Brain microvascular endothelial cell (primary cell): Measurements from ENCODE around the gene CTNS.

Experiments used
- DNase-seq: peaks from one replicate; pipeline ENCODE4 v3.0.0-alpha.2; 2020
- H3K27ac ChIP-seq: fragments of 250-450 bp; sonication (Bioruptor Pico); 2 replicates; pipeline ENCODE4 v1.5.1; 2020; ENCODE audit warnings: mild to moderate bottlenecking, moderate library complexity
- H3K27me3 ChIP-seq: fragments of 250-450 bp; sonication (Bioruptor Pico); replicated peaks from 2 replicates; pipeline ENCODE4 v1.5.1; 2020; ENCODE audit warnings: mild to moderate bottlenecking
- H3K36me3 ChIP-seq: fragments of 250-450 bp; sonication (Bioruptor Pico); replicated peaks from 2 replicates; pipeline ENCODE4 v1.5.1; 2020; ENCODE audit warnings: mild to moderate bottlenecking
- H3K4me3 ChIP-seq: 2 replicates; pipeline ENCODE4 v1.5.1; 2011; ENCODE audit warnings: low read depth, mild to moderate bottlenecking, control low read depth, low read length, moderate library complexity
- CTCF ChIP-seq: IDR thresholded peaks from 2 replicates; pipeline ENCODE4 v1.5.1; 2011; ENCODE audit warnings: low read depth, mild to moderate bottlenecking, moderate library complexity, low read length, control low read depth, inconsistent platforms; ENCODE audit errors: missing control alignments
- in situ Hi-C: cut with HindIII; loops from 2 replicates; pipeline ENCODE4 v1.10.0; 2017; ENCODE audit warnings: low sequenced_read_pairs, low pct_ligation_motif_present

Gene CTNS

GRCh38 chr17:3669548-3669947 is 33.0 kb downstream of the CTNS start:
- in situ Hi-C loops: no loop called here
- TF ChIP-seq CTCF: no peak
- H3K27ac ChIP-seq: no peak overlapping the region
- no peak for DNase-seq
- H3K36me3 ChIP-seq: peaks cover 3% of the 10 kb centered on the region
- H3K27me3 ChIP-seq: no peaks in the 10 kb centered on the region
- peak overlapping the region; percentile 97 for H3K4me3 ChIP-seq

GRCh38 chr17:3672571-3672970 is 36.0 kb downstream of the CTNS start:
- no peak for TF ChIP-seq CTCF
- Histone ChIP-seq H3K27ac (no peak overlapping the region), H3K36me3 (no peaks in the 10 kb centered on the region), H3K4me3 (no peak overlapping the region), H3K27me3 (no peaks in the 10 kb centered on the region)
- no peak for DNase-seq
- in situ Hi-C loops: no loop called here

- no peak overlapping the region for H3K4me3 ChIP-seq
- H3K36me3 ChIP-seq: no peaks in the 10 kb centered on the region
- no peak for DNase-seq
- no peak for TF ChIP-seq CTCF
- in situ Hi-C loops: no loop called here
- no peak overlapping the region for H3K27ac ChIP-seq
- no peaks in the 10 kb centered on the region for H3K27me3 ChIP-seq
Measured at GRCh38 chr17:3675886-3676285, 39.3 kb downstream of the CTNS start.

- no peak for TF ChIP-seq CTCF
- H3K4me3 ChIP-seq: no peak overlapping the region
- H3K27ac ChIP-seq: no peak overlapping the region
- DNase-seq: no peak
- H3K36me3 ChIP-seq: no peaks in the 10 kb centered on the region
- in situ Hi-C loops: no loop called here
- H3K27me3 ChIP-seq: no peaks in the 10 kb centered on the region
Measured at GRCh38 chr17:3678095-3678820, 41.7 kb downstream of the CTNS start.

- Histone ChIP-seq H3K27ac (no peak overlapping the region), H3K4me3 (no peak overlapping the region), H3K27me3 (no peaks in the 10 kb centered on the region), H3K36me3 (no peaks in the 10 kb centered on the region)
- in situ Hi-C loops: no loop called here
- DNase-seq: no peak
- no peak for TF ChIP-seq CTCF
Measured at GRCh38 chr17:3678821-3679530, 42.4 kb downstream of the CTNS start.
